ENCODE data around the gene BRD4. TPM values are rescaled to one million over a fixed set of nuclear protein-coding genes. Genes with fewer than 3 reads are reported as not detected.
"Not testable (repeated sequence)": the region's sequence is repeated elsewhere in the genome, so short reads cannot be mapped to it uniquely, and the experiment has no call there.

The BRD4 gene
- total RNA-seq, 1 donor from 2014 or later: 60.9 TPM

DNA sequence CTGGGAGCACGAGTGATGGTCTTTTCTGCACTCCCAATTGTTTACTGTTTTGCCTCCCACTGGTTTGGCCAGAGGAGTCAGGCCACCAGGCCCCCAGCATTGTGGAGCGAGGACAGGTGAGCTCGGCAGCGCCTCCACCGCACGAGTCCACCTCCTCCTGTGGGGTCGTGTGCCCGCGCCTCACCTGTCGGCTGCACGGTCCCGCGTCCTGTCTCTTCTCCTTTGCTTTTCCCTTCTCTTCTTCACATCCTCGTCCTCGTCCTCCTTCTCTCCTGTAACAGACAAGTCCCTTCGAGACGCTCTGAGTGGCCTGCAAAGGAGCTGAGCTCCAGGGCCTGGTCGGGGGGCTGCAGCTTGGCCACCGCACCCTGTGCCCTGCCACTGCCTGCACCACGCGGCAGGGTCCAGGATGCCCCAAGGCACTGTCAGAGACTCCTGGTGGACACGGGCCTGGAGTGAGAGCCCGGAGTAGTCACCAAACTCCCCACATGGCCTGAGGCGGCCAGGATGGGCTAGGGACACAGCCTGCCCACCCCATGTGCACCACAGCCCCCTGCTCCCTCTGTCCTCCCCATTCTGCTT is 35.8 kb upstream of the BRD4 start:
- H3K4me1 ChIP-seq: peaks cover 64% of the 10 kb centered on the region
- H3K36me3 ChIP-seq: peaks cover 89% of the 10 kb centered on the region
- TF ChIP-seq, protein P1, sequence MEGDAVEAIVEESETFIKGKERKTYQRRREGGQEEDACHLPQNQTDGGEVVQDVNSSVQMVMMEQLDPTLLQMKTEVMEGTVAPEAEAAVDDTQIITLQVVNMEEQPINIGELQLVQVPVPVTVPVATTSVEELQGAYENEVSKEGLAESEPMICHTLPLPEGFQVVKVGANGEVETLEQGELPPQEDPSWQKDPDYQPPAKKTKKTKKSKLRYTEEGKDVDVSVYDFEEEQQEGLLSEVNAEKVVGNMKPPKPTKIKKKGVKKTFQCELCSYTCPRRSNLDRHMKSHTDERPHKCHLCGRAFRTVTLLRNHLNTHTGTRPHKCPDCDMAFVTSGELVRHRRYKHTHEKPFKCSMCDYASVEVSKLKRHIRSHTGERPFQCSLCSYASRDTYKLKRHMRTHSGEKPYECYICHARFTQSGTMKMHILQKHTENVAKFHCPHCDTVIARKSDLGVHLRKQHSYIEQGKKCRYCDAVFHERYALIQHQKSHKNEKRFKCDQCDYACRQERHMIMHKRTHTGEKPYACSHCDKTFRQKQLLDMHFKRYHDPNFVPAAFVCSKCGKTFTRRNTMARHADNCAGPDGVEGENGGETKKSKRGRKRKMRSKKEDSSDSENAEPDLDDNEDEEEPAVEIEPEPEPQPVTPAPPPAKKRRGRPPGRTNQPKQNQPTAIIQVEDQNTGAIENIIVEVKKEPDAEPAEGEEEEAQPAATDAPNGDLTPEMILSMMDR (IDR thresholded peaks at IDR 0.05; ENCODE audit: borderline replicate concordance): no peak
- H3K4me3 ChIP-seq: no peak overlapping the region
- no peaks in the 10 kb centered on the region for H3K9me3 ChIP-seq (replicated peaks)
- peak overlapping the region; percentile 85 for H3K27ac ChIP-seq (replicated peaks)
- DNase-seq: no peak
- intact Hi-C loops (cut with micrococcal nuclease): no loop called here
- no peaks in the 10 kb centered on the region for H3K27me3 ChIP-seq (ENCODE audit: low read depth)

- no peaks in the 10 kb centered on the region for H3K9me3 ChIP-seq (replicated peaks)
- no peak overlapping the region for H3K4me3 ChIP-seq
- TF ChIP-seq, protein P1 (IDR thresholded peaks at IDR 0.05; ENCODE audit: borderline replicate concordance): no peak
- H3K36me3 ChIP-seq: peaks cover 82% of the 10 kb centered on the region
- H3K27me3 ChIP-seq (ENCODE audit: low read depth): no peaks in the 10 kb centered on the region
- H3K4me1 ChIP-seq: peaks cover 57% of the 10 kb centered on the region
- intact Hi-C loops (cut with micrococcal nuclease): no loop called here
- no peak for DNase-seq
- H3K27ac ChIP-seq (replicated peaks): peak overlapping the region; percentile 85
Measured at GRCh38 chr19:15367439-15367838, 35.1 kb upstream of the BRD4 start.

- Histone ChIP-seq H3K27ac (replicated peaks) (no peak overlapping the region), H3K27me3 (ENCODE audit: low read depth) (no peaks in the 10 kb centered on the region), H3K9me3 (replicated peaks) (no peaks in the 10 kb centered on the region), H3K4me1 (peaks cover 39% of the 10 kb centered on the region), H3K36me3 (peaks cover 80% of the 10 kb centered on the region), H3K4me3 (no peak overlapping the region)
- TF ChIP-seq, protein P1 (IDR thresholded peaks at IDR 0.05; ENCODE audit: borderline replicate concordance): no peak
- intact Hi-C loops (cut with micrococcal nuclease): no loop called here
- no peak for DNase-seq
Measured at GRCh38 chr19:15365264-15365663, 32.9 kb upstream of the BRD4 start.

GRCh38 chr19:15363791-15364190 is 31.5 kb upstream of the BRD4 start:
- H3K4me3 ChIP-seq; DNase-seq; H3K27me3 ChIP-seq (ENCODE audit: low read depth); H3K9me3 ChIP-seq (replicated peaks); H3K27ac ChIP-seq (replicated peaks); intact Hi-C loops (cut with micrococcal nuclease): not testable (repeated sequence)
- peaks cover 31% of the 10 kb centered on the region for H3K4me1 ChIP-seq
- peaks cover 80% of the 10 kb centered on the region for H3K36me3 ChIP-seq

DNA sequence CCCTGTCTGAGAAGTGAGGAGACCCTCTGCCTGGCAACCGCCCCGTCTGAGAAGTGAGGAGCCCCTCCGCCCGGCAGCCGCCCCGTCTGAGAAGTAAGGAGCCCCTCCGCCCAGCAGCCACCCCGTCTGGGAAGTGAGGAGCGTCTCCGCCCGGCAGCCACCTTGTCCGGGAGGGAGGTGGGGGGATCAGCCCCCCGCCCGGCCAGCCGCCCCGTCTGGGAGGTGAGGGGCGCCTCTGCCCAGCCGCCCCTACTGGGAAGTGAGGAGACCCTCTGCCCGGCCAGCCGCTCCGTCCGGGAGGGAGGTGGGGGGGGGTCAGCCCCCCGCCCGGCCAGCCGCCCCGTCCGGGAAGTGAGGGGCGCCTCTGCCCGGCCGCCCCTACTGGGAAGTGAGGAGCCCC is 30.7 kb upstream of the BRD4 start:
- DNase-seq; H3K27me3 ChIP-seq (ENCODE audit: low read depth); H3K9me3 ChIP-seq (replicated peaks); H3K4me3 ChIP-seq; intact Hi-C loops (cut with micrococcal nuclease); H3K27ac ChIP-seq (replicated peaks): not testable (repeated sequence)
- peaks cover 80% of the 10 kb centered on the region for H3K36me3 ChIP-seq
- H3K4me1 ChIP-seq: peaks cover 24% of the 10 kb centered on the region

DNA sequence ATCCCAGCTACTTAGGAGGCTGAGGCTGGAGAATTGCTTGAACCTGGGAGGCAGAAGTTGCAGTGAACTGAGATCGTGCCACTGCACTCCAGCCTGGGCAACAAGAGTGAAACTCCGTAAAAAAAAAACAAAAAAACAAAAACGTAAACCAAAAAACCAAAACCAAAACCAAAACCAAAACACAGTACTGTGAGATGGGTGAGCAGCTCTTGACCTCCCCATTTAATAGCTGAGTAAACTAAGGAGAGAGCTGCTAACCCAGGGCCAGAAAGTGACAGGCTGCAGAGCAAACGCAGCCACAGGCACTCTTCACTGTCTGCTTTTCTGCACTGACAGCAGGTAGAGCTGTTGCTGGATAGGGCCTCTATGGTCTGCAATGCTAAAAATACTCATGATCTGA is 27.7 kb upstream of the BRD4 start:
- H3K36me3 ChIP-seq: peaks cover 80% of the 10 kb centered on the region
- H3K9me3 ChIP-seq (replicated peaks); DNase-seq; H3K27ac ChIP-seq (replicated peaks); H3K4me1 ChIP-seq; H3K27me3 ChIP-seq (ENCODE audit: low read depth); intact Hi-C loops (cut with micrococcal nuclease); H3K4me3 ChIP-seq: not testable (repeated sequence)

- no peaks in the 10 kb centered on the region for H3K27me3 ChIP-seq (ENCODE audit: low read depth)
- intact Hi-C loops (cut with micrococcal nuclease): no loop called here
- H3K27ac ChIP-seq (replicated peaks): no peak overlapping the region
- peaks cover 14% of the 10 kb centered on the region for H3K4me1 ChIP-seq
- H3K4me3 ChIP-seq: no peak overlapping the region
- DNase-seq: no peak
- peaks cover 82% of the 10 kb centered on the region for H3K36me3 ChIP-seq
- no peaks in the 10 kb centered on the region for H3K9me3 ChIP-seq (replicated peaks)
- TF ChIP-seq, protein P1 (IDR thresholded peaks at IDR 0.05; ENCODE audit: borderline replicate concordance): no peak
Measured at GRCh38 chr19:15358918-15359317, 26.6 kb upstream of the BRD4 start.

Measured in left ventricle myocardium inferior (tissue), 1 donor.